HT1080 (cell line): Measurements from ENCODE around the gene GRID1. TPM values are rescaled to one million over a fixed set of nuclear protein-coding genes. Genes with fewer than 3 reads are reported as not detected.
"Not testable (repeated sequence)": the region's sequence is repeated elsewhere in the genome, so short reads cannot be mapped to it uniquely, and the experiment has no call there.

Experiments
- DNase-seq: peaks from one replicate; pipeline ENCODE4 v3.0.0-alpha.2; 2015; ENCODE audit warnings: low read depth
- total RNA-seq: library from RNA; depleted of rRNA; stranded (reverse); fragments of >200 nt; shearing (Covaris generic); gene quantifications from 2 replicates; pipeline ENCODE4 v1.2.3, GENCODE V29; 2014

Gene GRID1
- total RNA-seq, 1 experiment from 2014 or later, result 5.4 TPM

DNA sequence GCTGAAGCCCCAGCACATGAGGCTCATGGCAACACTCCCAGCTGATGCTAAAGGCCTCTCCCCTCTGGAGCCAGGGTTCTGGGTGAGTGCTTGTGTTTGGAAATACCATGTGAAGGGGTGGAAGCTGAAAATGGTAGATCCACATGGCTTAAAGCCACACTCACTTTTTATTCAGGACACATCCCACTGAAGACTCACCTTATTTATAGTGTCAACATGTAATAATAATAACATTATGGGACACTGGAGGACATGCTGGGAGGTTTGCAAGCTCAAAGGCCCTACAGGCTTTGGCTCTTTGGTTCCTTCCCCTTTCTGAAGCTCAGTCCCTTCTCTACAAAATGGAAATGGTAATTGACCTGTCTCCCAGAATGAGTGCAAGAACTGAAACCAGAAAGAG lies 318.0 kb downstream of the GRID1 start:
- no peak for DNase-seq

DNA sequence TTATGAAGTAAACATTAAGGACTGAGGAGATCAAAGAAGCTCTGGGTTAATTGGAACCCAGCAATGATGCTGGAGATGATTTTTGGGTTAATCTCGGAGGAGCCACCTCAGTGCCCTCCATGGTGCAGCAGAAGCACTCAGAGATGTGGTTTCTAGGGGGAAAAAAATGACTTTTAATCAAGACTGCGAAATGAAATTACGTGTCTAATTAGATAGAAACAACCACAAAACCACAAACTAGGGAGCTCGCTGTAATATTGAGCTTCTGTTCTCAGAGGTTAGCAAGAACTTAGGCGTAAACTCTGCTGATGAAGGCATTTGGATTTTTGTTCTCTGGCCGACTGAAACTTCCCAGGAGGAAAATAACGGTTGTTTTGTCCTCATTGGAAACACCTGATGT lies 319.0 kb downstream of the GRID1 start:
- DNase-seq, result no peak

DNA sequence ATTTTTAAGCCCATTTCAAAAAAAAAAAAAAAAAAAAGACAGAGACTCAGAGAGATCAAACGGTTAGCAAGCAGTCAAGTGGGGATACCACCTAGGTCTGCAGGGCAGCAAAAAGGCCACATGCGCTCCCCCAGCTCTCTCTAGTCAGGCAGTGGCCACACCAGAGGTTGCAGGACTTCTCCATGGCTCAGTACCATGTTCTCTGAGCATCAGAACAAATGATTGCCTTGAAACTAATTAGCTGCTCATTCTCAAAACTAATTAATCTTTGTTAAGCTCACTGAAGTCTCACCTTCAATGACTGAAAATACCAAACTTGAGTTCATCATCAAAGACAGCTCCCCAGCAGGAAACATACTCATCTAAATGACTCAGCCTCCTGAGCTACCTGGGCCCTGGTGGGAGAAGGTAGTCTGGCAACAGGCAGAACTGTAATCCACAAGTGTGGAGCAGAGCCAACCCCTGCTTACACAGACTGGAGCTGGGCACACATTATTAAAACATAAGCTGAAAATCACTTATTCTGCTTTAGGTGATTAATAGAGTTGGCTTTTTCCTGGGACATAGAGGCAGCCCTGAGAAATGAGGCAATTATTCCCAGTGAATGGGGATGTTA lies 319.6 kb downstream of the GRID1 start:
- peak; percentile 38 for DNase-seq

DNA sequence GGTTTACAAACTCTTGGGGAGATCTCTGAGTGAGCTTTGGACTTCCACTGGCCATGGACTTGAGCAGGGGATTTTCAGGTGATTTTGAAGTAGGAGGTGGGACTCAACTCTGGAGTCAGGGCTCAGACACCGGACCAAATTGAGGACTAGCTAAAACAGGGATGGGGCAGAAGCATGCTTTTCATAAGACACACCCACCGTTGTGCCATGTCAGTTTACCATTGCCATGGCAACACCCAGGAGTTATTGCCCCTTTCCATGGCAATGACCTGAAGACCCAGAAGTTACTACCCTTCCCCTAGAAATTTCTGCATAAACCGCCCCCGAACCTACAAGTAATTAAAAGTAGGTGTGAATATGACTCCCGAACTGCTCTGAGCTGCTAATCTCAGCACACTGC lies 320.7 kb downstream of the GRID1 start:
- DNase-seq, result no peak

DNA sequence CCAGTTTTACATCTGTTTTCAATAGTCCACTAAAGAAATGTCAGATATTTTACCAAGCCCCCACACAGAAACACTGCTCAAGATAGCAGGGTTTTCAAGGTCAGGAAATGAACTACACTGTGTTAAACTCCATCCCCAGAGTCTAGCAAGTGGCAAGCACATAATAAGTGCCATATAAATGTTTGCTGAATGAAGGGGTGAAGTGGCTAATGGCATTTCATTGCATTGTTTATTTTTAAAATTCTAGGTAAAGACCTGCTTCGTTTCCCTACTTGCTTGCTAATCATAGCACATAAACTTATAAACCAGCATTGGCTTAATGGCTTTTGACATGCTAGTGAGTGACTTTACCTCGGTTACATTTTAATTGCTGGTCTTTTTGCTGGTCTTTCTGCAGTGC lies 322.6 kb downstream of the GRID1 start:
- no peak for DNase-seq

DNA sequence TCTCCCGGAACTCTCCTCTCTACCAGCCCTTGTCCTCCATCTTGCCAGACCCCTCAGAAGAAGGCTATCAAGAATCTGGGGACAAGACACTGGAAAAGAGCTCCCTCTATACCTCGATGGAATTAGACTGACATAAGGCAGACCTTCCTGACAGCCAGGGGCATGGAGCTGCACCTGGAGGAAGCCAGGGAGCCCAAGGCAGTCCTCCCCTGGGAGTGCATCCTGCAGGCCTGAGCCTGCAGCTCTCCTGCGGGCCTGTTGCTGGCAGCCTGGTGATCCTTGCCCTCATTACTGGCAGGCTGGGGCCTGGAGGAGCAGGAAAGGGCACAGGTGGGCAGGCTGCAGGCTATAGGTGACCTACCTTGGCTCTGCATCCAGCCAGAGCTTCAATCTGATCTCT lies 323.4 kb downstream of the GRID1 start:
- no peak for DNase-seq

DNA sequence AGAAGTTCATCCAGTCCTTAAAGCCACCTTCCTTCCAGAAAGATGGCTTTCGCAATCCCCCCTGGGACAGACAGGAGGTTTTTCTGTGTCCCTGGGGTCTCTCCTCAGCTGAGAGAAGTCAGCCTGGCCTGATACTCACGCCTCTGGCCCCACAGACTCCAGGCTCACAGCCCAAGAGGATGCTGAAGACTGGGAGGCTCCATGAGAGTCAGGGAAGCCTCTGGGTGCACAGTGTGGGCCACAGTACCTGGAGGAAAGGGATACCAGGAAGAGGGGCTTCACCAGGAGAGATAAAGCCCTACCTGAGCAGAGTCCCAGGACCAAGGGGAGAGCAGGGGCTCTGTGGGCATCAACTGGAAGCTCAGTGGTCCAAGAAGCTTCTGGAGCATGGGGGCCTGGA lies 324.4 kb downstream of the GRID1 start:
- DNase-seq, result no peak

DNA sequence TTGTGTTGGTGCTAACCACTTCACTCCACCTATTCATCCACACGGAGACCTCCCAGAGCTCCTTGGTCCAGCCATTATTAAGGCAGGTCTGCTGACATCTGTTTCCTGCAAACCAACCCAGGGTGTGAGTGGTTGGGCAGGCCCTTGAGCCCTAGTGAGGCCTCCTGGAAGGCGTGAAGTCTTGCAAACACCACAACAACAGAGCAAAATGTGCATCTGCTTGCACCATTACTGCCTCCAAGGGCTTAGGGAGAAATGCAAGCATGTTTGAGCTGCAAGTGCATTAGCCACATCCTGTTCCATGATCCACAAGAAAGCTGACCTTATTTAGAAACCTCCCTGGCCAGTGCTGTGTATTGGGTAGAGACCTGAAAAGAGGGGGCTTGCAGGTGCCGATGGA lies 325.5 kb downstream of the GRID1 start:
- peak; percentile 12 for DNase-seq

DNA sequence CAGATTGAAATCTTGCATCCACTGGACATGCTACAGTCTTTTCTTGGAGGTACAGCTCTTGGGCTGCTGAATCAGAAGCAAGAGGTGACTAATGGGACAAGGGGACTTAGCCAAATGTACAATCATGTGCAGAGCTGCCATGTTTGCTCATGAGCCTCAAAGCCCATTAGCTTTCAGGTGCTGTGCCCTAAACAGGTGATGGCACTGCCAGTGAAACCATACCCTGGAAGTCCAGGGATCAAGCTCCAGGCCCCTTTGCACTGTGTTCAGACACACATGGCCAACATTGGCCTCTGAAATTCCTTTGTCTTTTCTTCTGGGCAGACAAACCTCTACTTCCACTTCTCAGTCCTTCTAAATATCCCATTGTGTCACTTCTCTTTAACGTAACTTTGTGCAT lies 328.2 kb downstream of the GRID1 start:
- DNase-seq, result no peak

DNA sequence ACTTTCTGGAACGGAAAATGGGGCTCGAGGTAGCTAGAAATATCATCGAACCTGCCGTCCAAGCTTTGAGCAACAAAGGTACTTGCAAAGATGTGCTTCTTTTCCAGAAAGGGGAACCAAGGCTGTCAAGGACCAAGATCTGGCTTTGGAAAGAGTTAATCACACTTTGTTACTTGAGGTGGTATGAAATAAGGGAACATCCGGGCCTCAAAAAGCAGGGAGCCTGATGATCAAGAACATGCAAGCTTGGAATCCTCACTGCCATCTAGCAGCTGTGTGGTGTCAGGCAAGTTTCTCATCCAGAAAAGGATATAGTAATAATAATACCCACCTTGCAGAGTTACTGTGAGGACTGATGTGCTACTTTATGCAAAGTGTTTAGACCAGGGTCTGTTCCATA lies 329.5 kb downstream of the GRID1 start:
- no peak for DNase-seq

DNA sequence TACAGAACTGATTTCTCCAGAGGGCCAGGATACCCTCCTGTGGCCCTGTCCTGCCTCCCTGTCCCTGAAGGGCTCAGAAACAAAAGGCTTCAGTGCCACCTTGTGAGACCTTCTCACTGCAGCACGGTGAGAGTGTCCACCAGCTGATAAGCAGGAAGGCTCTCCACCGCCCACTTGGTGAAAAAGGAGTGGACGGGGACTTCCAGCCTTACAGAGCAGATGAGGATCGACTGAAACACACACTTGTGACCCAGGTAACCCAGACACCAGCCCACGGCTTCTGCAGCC lies 330.1 kb downstream of the GRID1 start:
- no peak for DNase-seq

DNA sequence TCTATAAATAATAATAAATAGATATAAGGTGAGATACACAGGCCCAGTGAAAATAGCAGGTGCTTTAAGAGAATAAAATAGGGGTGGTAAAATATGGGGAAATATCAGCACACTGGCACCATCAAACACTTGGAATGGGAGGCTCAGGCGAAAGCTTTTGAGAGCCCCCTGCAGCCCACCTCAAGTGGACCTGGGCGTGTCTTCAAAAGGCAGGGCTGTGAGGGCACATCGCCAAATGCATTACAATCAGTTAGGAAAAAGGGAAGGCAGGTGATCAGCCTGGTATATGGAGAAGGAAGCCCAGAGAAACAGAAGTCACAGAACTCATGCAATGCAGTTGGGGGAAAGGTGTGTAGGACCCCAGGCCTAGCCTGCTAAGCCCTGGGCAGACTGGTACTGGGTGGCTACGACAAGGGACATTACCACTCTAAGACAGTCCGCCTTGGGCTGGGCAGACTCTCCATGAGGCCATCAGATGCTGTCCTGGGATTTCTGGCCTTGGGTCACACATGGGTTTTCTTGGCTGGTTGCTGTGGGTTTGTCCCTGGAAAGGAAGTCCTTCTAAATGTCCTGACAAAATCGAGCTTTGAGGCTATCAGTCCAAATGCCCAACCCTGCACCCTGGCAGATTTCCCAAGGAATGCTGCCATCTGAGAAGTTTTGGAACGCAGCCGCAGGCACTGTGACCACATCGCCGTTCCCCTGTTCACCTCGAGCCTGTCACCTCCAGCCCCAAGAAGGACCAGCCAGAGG lies 330.6 kb downstream of the GRID1 start:
- no peak for DNase-seq

DNA sequence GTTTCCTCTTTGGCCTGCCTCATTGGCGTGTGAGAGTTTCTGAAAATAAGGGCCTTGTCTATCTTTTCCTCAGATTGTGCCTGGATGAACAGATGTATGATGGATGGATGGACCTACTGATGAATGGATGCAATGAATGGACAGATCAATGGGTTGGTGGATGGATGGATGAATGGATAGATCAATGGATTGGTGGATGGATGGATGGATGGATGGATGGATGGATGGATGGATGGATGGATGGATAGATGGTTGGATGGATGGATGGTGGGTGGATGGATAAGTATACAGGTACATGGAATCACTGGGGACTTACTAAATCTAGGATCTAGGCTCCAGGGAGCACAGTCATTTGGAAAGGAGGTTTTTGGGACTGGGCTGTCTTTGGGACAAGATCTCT lies 331.9 kb downstream of the GRID1 start:
- no peak for DNase-seq

DNA sequence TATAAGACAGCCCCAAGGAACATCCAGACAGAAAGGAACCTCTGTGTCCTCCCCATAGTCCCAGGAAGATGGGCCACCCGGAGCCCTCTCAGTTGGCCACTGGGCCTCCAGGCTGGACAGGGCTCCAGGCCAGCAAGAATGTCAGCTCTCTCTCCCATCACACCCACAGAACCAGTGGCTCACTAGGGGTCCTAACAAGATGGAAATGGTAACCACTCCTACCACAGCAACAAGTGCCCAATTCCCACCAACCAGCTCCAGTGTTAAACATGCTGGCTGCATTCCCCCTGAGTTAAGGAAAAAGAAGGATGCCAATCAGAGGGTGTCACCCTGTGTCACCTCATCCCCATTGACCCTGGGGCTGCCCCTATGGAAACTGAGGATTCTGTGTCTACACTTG lies 333.0 kb downstream of the GRID1 start:
- no peak for DNase-seq

DNA sequence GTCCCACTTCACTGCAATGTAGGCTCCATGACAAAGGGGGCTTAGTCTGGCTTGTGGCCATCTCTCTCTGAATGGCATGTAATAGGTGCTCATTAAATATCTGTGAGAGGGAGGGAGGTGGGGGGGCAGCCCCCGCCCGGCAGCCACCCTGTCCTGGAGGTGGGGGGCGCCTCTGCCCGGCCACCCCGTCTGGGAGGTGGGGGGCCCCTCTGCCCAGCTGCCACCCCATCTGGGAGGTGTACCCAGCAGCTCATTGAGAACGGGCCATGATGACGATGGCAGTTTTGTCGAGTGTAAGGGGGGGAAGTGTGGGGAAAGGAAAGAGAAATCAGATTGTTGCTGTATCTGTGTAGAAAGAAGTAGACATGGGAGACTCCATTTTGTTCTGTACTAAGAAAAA lies 334.5 kb downstream of the GRID1 start:
- DNase-seq, result not testable (repeated sequence)

DNA sequence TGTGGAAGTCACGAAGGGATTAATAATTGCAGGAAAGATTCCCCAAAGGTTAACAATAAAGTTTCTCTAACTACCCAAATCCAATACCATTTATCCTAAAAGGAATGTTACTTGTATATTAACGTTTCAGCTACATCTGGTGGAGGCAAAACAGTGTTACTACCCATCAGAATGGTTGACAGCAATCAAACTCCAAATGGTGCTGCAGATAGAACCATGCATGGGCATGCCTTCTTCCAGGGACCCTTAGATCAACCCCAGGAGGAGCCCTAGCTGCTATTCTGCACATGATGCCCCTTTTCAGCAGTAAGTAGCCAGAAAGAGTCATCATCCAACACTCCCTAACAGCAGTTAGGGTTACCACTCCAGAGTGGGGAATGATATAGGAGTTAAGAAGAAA lies 336.3 kb downstream of the GRID1 start:
- no peak for DNase-seq

DNA sequence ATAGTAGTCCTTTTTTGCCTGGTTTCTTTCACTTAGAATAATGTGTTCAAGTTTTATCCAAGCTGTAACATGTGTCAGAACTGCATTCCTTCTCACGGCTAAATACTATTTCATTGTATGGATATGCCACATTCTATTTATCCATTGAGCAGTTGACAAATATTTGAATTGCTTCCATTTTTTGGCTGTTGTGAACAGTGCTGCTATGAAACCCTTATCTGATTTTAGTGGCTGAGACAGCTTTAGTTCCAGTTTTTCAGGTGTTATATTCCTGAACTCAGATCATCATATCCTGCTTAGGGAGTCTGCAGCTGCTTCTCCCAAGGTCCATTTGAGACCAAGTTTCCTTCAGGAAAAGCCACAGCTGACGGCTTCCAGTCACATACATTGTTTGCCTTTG lies 339.2 kb downstream of the GRID1 start:
- DNase-seq, result no peak

DNA sequence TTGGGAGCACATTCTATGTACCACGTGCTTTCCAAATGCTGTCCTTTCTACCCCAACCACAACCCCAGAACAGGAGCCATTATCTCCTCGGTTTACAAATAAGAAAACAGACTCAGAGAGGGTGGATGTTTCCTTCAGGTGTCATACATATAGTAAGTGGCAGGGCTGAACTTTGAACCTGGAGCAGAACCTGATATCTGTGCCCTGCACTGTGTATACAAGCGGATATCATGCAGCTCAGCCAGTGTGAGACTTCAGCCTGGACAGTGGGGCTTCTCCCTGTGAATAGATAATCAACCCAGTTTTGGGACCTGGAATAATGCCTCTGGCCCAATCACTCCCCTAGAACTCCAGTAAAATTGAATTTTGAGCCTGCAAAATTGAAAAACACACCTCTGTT lies 341.1 kb downstream of the GRID1 start:
- DNase-seq, result no peak

DNA sequence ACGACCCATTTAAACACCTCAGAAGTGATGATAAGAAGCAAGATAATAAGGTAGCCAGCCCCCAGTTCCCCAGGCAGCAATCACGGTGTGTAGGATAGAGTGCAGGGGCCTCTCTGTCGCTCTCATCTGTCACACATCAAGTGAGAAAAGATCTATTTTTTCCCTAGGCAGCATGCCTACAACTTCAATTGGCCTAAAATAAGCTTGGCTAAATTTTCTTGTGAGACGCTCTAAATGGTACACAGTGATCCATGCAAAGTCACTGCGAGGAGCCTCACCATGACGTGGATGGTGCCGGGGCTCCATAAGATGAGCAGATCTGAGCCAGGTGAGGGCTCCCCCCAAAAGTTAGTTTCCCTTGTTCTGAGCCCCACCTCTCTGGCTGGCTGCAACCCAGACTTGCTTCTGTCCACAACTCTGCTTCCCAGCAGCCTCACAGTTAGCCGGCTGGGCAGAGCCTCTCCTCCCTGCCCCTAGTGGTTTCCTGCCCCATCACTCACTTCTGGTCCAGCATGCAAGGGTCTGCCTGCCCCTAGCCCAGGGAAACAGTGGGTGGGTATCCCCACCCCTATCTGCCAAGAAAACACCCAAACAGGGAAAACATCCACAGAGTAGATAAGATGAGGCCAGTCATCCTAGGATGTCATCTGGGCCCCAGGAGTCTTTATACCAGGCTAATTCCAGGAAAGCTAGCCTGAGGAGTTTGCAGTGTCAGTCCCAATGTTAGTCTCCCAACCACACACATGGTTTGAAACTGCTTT lies 342.1 kb downstream of the GRID1 start:
- DNase-seq, result no peak

DNA sequence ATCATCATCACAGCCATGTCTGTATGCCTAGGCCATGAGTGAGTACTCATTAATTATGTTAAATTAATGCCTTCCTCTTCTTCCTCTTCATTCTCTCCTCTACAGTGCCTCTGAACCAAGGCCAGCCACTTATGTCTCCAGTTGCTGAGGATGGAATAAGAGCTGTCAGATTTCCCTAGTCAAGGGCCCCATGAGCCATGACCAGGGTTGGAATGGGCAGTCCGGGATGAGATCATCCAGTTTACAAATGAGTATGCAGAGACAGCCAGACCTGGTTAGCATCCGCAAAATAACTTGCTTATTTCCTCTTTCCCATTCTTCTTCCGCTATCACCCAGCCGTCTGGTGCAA lies 342.7 kb downstream of the GRID1 start:
- DNase-seq, result no peak

DNA sequence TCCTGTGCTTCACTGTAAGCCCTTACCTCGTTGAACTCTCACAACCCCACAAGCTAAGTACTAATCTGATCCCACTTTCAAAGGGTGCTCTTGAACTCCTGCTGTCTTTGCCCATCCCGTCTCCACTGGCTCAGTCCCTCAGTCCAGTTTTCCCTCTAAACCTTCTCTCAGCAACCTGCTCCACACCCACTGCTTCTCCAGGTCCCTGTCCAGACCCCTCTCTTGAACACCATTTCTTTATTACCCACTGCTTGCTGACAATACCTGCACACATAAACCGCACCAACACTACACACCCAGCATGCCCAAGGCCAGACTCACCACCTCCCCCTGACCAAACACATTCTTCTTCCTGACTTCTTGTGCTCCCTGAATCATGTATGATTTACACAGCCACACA lies 343.3 kb downstream of the GRID1 start:
- DNase-seq, result no peak

DNA sequence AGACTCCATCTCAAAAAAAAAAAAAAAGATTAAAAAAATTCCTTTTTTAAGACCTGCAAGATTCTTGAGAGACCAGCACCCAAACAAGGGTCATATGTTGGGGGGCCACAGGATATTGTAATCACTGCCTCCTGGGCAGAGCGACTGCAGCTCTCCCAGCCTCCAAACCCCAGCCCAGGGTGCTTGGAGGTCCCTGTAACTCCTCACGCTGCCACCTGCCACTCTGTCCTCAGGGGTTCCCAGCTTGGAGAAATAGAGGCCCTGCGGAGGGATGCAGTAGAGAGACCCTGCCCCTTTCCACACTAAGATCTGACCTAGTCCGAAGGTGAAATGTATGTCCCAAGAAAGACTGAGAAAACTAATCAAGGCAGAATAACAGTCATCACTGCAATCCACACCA lies 343.7 kb downstream of the GRID1 start:
- no peak for DNase-seq

DNA sequence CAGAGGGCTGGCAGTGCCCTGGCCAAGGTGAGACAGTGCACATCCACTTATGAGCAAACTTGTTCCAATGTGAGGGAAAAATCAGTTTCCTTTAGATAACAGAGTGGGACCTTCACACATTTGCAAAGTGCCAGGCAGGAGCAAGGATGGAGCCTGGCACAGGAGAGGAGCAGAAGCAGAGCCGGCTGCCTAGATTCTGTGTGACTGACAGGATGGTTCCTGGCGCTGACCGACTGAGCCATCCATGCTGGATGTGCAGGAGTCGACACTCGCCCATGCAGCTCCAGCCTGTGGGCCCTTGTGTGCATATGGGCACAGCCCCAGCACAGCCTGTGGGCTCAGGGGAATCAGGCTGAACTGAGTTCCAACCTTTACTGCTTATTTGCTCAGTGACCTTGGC lies 346.5 kb downstream of the GRID1 start:
- no peak for DNase-seq
